NK-92 (cell line): ENCODE results near the gene LLGL1.

Experiments used
- DNase-seq: peaks from one replicate; lab custom pipeline; 2025; ENCODE audit not compliant: unreplicated experiment; lab: John Stamatoyannopoulos, UW

The LLGL1 gene

GRCh38 chr17:18267927-18268711, 42.7 kb downstream of the LLGL1 start:
- no peak for DNase-seq

DNA sequence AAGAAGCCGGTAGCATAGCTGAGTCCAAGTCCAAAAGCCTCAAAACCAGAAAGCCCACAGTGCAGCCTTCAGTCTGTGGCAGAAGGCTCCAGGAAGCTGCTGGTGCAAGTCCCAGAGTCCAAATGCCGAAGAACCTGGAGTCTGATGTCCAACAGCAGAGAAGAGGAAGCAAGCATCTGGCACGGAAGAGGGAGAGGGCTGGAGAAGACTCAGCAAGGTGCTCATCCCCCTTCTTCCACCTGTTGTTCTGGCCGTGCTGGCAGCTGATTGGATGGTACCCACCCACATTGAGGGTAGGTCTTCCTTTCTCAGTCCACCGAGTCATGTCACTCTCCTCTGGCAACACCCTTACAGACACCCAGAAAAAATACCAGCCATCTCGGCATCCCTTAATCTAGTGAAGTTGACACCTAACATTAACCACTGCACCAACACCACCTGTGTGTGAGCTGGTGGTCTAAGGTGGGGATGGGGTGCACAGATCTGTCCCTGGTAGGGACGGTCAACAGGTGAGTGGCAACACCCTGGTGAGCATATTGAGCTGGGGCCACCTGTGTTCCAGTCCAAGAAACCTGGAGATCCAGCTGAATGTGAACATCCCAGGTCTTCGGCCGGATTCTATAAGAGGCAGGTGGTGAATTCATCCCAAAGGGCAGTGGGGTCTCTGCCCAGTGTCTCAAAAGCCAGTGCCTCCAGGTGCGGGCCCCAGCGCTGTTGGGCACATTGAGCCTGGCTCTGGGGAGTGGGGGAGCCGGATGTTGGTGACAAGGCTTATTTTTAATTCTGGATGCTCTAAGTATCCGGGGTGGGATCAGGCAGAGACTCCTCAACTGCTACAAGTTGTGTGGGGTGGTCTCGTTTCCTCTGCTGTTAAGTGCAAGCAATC, 44.9 kb downstream of the LLGL1 start:
- DNase-seq = no peak

- DNase-seq = no peak
Measured at GRCh38 chr17:18277076-18277475, 51.6 kb downstream of the LLGL1 start.

DNA sequence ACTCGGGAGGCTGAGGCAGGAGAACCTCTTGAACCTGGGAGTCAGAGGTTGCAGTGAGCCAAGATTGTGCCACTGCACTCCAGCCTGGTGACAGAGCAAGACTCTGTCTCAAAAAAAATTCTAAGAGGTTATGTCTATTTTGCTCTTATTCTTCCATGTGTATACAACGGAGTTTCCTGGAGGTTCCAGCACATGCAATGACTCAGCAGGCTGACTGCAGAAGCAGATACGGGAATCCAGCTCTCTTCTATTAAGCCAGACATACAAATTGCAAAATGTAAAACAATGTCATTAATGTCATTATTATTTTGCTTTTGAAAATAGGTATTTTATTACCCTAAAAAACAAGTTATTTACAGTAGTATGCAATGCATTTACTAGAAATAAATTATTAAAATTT, 53.4 kb downstream of the LLGL1 start:
- no peak for DNase-seq

- DNase-seq = no peak
Measured at GRCh38 chr17:18280249-18280648, 54.8 kb downstream of the LLGL1 start.

DNA sequence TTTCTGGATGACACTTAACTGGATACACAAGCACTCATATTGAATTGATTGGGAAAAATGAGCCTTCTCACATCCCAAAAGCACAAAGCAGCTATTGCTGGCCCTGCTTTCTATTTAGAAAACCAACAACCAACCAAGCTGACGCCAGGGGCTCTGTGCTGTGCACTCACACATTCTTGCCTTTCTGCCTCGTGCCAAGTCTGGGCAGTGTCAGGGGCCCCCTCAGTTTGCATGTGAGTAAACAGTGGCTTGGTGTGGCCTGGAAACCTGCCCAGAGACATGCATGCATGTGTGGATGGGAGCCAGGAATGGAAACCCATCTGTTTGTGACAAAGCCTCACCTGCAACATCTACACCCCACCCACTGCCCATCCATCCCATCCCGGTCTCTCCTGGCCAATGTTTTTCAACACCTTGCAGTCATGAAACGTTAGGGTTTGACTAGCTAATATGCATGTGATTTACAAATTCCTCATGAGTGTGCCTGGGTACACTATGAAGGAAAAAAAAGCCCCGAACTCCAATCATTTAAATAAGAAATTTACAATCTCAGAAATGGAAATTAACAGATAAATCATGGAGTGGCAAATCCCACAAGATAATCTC, 55.4 kb downstream of the LLGL1 start:
- DNase-seq = no peak

GRCh38 chr17:18281788-18282187, 56.4 kb downstream of the LLGL1 start:
- DNase-seq = no peak

GRCh38 chr17:18285296-18285695, 59.9 kb downstream of the LLGL1 start:
- DNase-seq = no peak

DNA sequence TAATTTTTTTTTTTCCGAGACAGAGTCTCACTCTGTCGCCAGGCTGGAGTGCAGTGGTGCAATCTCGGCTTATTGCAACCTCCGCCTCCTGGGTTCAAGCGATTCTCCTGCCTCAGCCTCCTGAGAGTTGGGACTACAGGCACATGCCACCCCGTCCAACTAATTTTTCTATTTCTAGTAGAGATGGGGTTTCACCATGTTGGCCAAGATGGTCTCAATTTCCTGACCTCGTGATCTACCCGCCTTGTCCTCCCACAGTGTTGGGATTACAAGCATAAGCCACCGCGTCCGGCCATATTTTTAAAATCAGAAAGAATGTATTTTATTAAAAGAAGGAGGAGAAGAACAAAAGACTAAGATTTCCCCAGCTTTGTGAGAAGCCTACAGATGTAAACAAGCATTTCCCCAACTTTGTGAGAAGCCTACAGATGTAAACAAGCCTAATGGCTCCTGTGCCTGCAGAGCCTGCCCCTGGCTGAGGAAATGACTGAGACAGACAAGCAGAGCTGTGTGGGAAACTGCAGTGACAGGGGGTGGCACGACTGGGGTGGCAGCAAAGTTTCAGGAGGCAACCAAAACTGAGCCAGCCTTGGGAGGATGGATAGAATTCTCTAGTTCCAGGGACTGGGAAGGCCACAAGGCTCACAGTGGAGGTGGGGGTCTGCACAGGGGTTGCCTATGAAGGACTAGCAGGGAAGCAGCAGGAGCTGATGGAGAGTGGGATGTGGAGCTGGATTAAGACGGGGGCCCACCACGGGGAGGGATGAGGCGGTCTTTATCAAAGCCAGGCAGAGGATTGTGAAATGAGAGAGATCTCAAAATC, 66.5 kb downstream of the LLGL1 start:
- DNase-seq = no peak
